Prostate gland (tissue), 2 donors: ENCODE data around the gene ZSCAN21.

Source experiments
- CTCF ChIP-seq, 4 experiments: fragments of 200-600 bp in 2 of 4; fragments of 450-650 bp in 2 of 4; sonication (generic) in 2 of 4; IDR thresholded peaks; 1 replicate in 3 of 4; 2 replicates in 1 of 4; pipeline ENCODE4 v1.5.1; 2016 to 2019; ENCODE audit warnings: antibody characterized with exemption in 4 of 4, mild to moderate bottlenecking in 2 of 4, moderate library complexity in 2 of 4
- POLR2A ChIP-seq: fragments of 450-650 bp; IDR thresholded peaks from one replicate; pipeline ENCODE4 v1.6.1; 2016; ENCODE audit warnings: antibody characterized with exemption, mild to moderate bottlenecking
- POLR2AphosphoS5 ChIP-seq: sonication (generic); formaldehyde crosslinking; IDR thresholded peaks from one replicate; pipeline ENCODE4 v1.6.1; 2017; ENCODE audit warnings: antibody characterized with exemption

- TF ChIP-seq POLR2A: peak; percentile 80
- peak in 1 of 4 experiments; percentile 2 for TF ChIP-seq CTCF (IDR thresholded peaks at IDR 0.05)
- TF ChIP-seq POLR2AphosphoS5: peak; percentile 98
Observed at GRCh38 chr7:100015232-100016214, 34.1 kb upstream of the ZSCAN21 start, which contains the start of gene ZKSCAN1.
